B cell (primary cell): ENCODE data around the gene PREP. TPM values are rescaled to one million over a fixed set of nuclear protein-coding genes. Genes with fewer than 3 reads are reported as not detected.

Experiments
- ATAC-seq: fragments of 200-7000 bp; cut with Tn5 transposase; one replicate; pipeline ENCODE4 v1.10.0; 2021; ENCODE audit warnings: low read depth, mild to moderate bottlenecking, moderate number of reproducible peaks, moderate library complexity
- CTCF ChIA-PET: fragments of 350-600 bp; sonication (Branson Sonifier 250); formaldehyde crosslinking; loops from one replicate; lab custom pipeline; 2021; ENCODE audit warnings: antibody characterized with exemption, inconsistent platforms; lab: Charles Lee
- POLR2A ChIA-PET: fragments of 350-600 bp; sonication (Branson Sonifier 250); formaldehyde crosslinking; loops from one replicate; lab custom pipeline; 2021; ENCODE audit warnings: antibody characterized with exemption; lab: Charles Lee
- DNase-seq: peaks from one replicate; pipeline ENCODE4 v3.0.0; 2013
- H2AFZ ChIP-seq: 2 replicates; pipeline ENCODE4 v1.6.1; 2012; ENCODE audit warnings: mild to moderate bottlenecking, low read depth, low read length; ENCODE audit not compliant: insufficient read depth, poor library complexity, severe bottlenecking
- H3K27ac ChIP-seq, 2 donors: 1 replicate in 1 of 2; 2 replicates in 1 of 2; pipeline ENCODE4 v1.5.1; 2012 to 2013; ENCODE audit warnings: low read length in 2 of 2, mild to moderate bottlenecking in 2 of 2, moderate library complexity in 1 of 2
- H3K27me3 ChIP-seq, 4 experiments: fragments of 200-600 bp in 1 of 4; sonication (generic) in 1 of 4; replicated peaks in 1 of 4; 1 replicate in 2 of 4; 2 replicates in 2 of 4; pipeline versions ENCODE4 v1.6.1 to v1.7.0; 2013 to 2016; ENCODE audit warnings: low read length in 3 of 4, mild to moderate bottlenecking in 2 of 4, mixed read lengths in 1 of 4, moderate library complexity in 1 of 4; ENCODE audit not compliant: insufficient read depth in 4 of 4, control insufficient read depth in 3 of 4; ENCODE audit errors: control extremely low read depth in 1 of 4
- H3K36me3 ChIP-seq, 2 experiments: replicated peaks in 1 of 2; 1 replicate in 1 of 2; 2 replicates in 1 of 2; pipeline versions ENCODE4 v1.6.1 to v1.7.1; 2013; ENCODE audit warnings: low read length in 1 of 2; ENCODE audit not compliant: insufficient read depth in 2 of 2, control insufficient read depth in 1 of 2; ENCODE audit errors: control extremely low read depth in 1 of 2, extremely low read depth in 1 of 2
- H3K4me1 ChIP-seq, 2 donors: fragments of 200-600 bp in 1 of 2; sonication (generic) in 1 of 2; 1 replicate in 1 of 2; 2 replicates in 1 of 2; pipeline versions ENCODE4 v1.5.1 to v1.6.1; 2013 to 2017; ENCODE audit warnings: low read length in 2 of 2; ENCODE audit not compliant: control insufficient read depth in 2 of 2, insufficient read depth in 2 of 2
- H3K4me2 ChIP-seq: replicated peaks from 2 replicates; pipeline ENCODE3; 2012; ENCODE audit warnings: mild to moderate bottlenecking, low read depth, low read length; ENCODE audit not compliant: poor library complexity, severe bottlenecking
- H3K4me3 ChIP-seq, 5 experiments: fragments of 200-600 bp in 1 of 5; sonication (generic) in 1 of 5; 1 replicate in 3 of 5; 2 replicates in 2 of 5; pipeline versions ENCODE4 v1.5.1 to v1.7.0; 2011 to 2016; ENCODE audit warnings: low read length in 4 of 5, mild to moderate bottlenecking in 4 of 5, low read depth in 2 of 5, control low read depth in 1 of 5, moderate library complexity in 1 of 5; ENCODE audit not compliant: insufficient read depth in 1 of 5; ENCODE audit errors: control extremely low read depth in 1 of 5, extremely low read depth in 1 of 5
- H3K79me2 ChIP-seq: fragments of 200-600 bp; sonication (generic); one replicate; pipeline ENCODE4 v1.6.0; 2016; ENCODE audit warnings: low read length; ENCODE audit not compliant: control insufficient read depth, insufficient read depth
- H3K9ac ChIP-seq: fragments of 200-600 bp; sonication (generic); 2 replicates; pipeline ENCODE4 v1.6.1; 2017; ENCODE audit warnings: mild to moderate bottlenecking, low read length, moderate library complexity
- H3K9me3 ChIP-seq, 3 donors: one replicate each; pipeline versions ENCODE4 v1.6.1 to v1.7.1; 2013; ENCODE audit warnings: low read length in 2 of 3; ENCODE audit not compliant: control insufficient read depth in 2 of 3, insufficient read depth in 1 of 3; ENCODE audit errors: control extremely low read depth in 1 of 3
- H4K20me1 ChIP-seq: 2 replicates; pipeline ENCODE4 v1.6.0; 2012; ENCODE audit warnings: mild to moderate bottlenecking, low read length; ENCODE audit not compliant: insufficient read depth, control insufficient read depth, poor library complexity, severe bottlenecking
- H3K27ac Mint-ChIP-seq: one replicate; pipeline ENCODE4 v1.8.0; 2021; ENCODE audit warnings: mixed read lengths
- H3K27me3 Mint-ChIP-seq: one replicate; pipeline ENCODE4 v1.8.0; 2021; ENCODE audit warnings: mixed read lengths
- H3K4me1 Mint-ChIP-seq: one replicate; pipeline ENCODE4 v1.8.0; 2021; ENCODE audit warnings: mixed read lengths
- H3K4me3 Mint-ChIP-seq: one replicate; pipeline ENCODE4 v1.8.0; 2021; ENCODE audit warnings: mixed read lengths
- H3K9me3 Mint-ChIP-seq: one replicate; pipeline ENCODE4 v1.8.0; 2022; ENCODE audit warnings: mixed read lengths; ENCODE audit not compliant: insufficient read depth
- CTCF ChIP-seq: fragments of 200-600 bp; IDR thresholded peaks from one replicate; pipeline ENCODE4 v1.8.0; 2022; ENCODE audit warnings: antibody characterized with exemption, mild to moderate bottlenecking
- EZH2 ChIP-seq: IDR thresholded peaks from 2 replicates; pipeline ENCODE4 v1.6.1; 2012; ENCODE audit warnings: borderline replicate concordance, low read depth, mild to moderate bottlenecking, moderate library complexity, low read length; ENCODE audit not compliant: insufficient read depth, poor library complexity, severe bottlenecking
- WGBS: methylation state at CpG from one replicate; pipeline ENCODE4 v1.1.5; 2013; ENCODE audit warnings: missing lambda C conversion rate; ENCODE audit not compliant: insufficient coverage; 5-methylcytosine and 5-hydroxymethylcytosine counted together
- intact Hi-C: fragments of 100-400 bp; cut with micrococcal nuclease; formaldehyde crosslinking; loops from one replicate; pipeline ENCODE4 v1.10.0; 2022
- polyA plus RNA-seq: library from polyadenylated mRNA; depleted of rRNA; stranded (reverse); fragments of >200 nt; gene quantifications from 2 replicates; pipeline ENCODE4 v1.2.3, GENCODE V29; 2012
- total RNA-seq, 2 donors: library from RNA; stranded (reverse); fragments of 120-200 nt in 1 of 2; gene quantifications; 1 replicate in 1 of 2; 2 replicates in 1 of 2; pipeline versions ENCODE4 v1.2.3 to v1.2.4, GENCODE V29; 2013 to 2022

The PREP gene
- total and polyA plus RNA-seq, 2 donors (not counting 1 experiment from before 2014, with no cell fraction given), result 12.2 to 27.0 TPM

GRCh38 chr6:105445481-105445880 lies 42.6 kb upstream of the PREP start:
- Histone ChIP-seq H3K36me3 (no peaks in the 10 kb centered on the region), H4K20me1 (no peaks in the 10 kb centered on the region), H3K4me2 (no peak overlapping the region), H3K27me3 (peaks cover 0 to 4% (median 0%) of the 10 kb centered on the region in 4 experiments), H3K4me1 (no peaks in the 10 kb centered on the region), H3K79me2 (no peaks in the 10 kb centered on the region), H2AFZ (no peak overlapping the region), H3K9me3 (no peaks in the 10 kb centered on the region), H3K27ac (no peak overlapping the region), H3K9ac (no peak overlapping the region), H3K4me3 (no peak overlapping the region)
- intact Hi-C loops, result no loop called here
- Mint-ChIP-seq H3K27ac (no peak overlapping the region), H3K4me1 (no peaks in the 10 kb centered on the region), H3K27me3 (peaks cover 10% of the 10 kb centered on the region), H3K4me3 (no peak overlapping the region), H3K9me3 (no peaks in the 10 kb centered on the region)
- no peak for TF ChIP-seq CTCF
- no peak for TF ChIP-seq EZH2
- DNase-seq, result no peak
- ChIA-PET POLR2A (no interaction called here), CTCF (interaction anchor here (0.6 kb wide), 1 partner anchor 367 kb away, joined by 3 read pairs; no protein-coding TSS in a partner anchor)
- no CpG with 5 or more reads among the region's 1 CpG for WGBS
- ATAC-seq, result no peak

- intact Hi-C loops, result no loop called here
- H3K9me3 ChIP-seq, result no peaks in the 10 kb centered on the region
- no peak overlapping the region for H3K4me2 ChIP-seq
- H3K27ac ChIP-seq, result no peak overlapping the region
- no peak overlapping the region for H2AFZ ChIP-seq
- H3K9me3 Mint-ChIP-seq, result no peaks in the 10 kb centered on the region
- no peak for DNase-seq
- no peaks in the 10 kb centered on the region for H3K4me1 ChIP-seq
- no peak for ATAC-seq
- ChIA-PET POLR2A (no interaction called here), CTCF (no interaction called here)
- no peak overlapping the region for H3K9ac ChIP-seq
- peaks cover 0 to 4% (median 0%) of the 10 kb centered on the region in 4 experiments for H3K27me3 ChIP-seq
- no peaks in the 10 kb centered on the region for H4K20me1 ChIP-seq
- H3K79me2 ChIP-seq, result no peaks in the 10 kb centered on the region
- H3K27ac Mint-ChIP-seq, result no peak overlapping the region
- no peaks in the 10 kb centered on the region for H3K4me1 Mint-ChIP-seq
- H3K36me3 ChIP-seq, result no peaks in the 10 kb centered on the region
- WGBS, result 94% methylated on average over 3 of the region's 6 CpGs
- no peak overlapping the region for H3K4me3 Mint-ChIP-seq
- TF ChIP-seq CTCF (no peak), EZH2 (no peak)
- no peak overlapping the region for H3K4me3 ChIP-seq
- H3K27me3 Mint-ChIP-seq, result peaks cover 13% of the 10 kb centered on the region
Observed at GRCh38 chr6:105443941-105444340, 41.1 kb upstream of the PREP start.
